A549 (cell line): ENCODE results near the gene GALT. TPM values are rescaled to one million over a fixed set of nuclear protein-coding genes. Genes with fewer than 3 reads are reported as not detected.

Experiments
- ATAC-seq, 2 experiments: fragments of 200-7000 bp in 1 of 2; fragments of >200 bp in 1 of 2; cut with Nextera tagmentation in 1 of 2; cut with Tn5 transposase in 1 of 2; 3 replicates each; pipeline versions ENCODE4 v1.8.0 to v1.9.1; 2018 to 2020; ENCODE audit warnings: mild to moderate bottlenecking in 1 of 2, moderate library complexity in 1 of 2
- CTCF ChIA-PET: fragments of 300-600 bp; sonication (Branson Sonifier 250); formaldehyde crosslinking; extraction: SDS; loops from one replicate; lab custom pipeline; 2021; ENCODE audit warnings: antibody characterized with exemption, inconsistent platforms; lab: Yijun Ruan, JAX
- POLR2A ChIA-PET: fragments of 350-600 bp; formaldehyde crosslinking; extraction: SDS; loops from one replicate; lab custom pipeline; 2021; ENCODE audit warnings: antibody characterized with exemption, inconsistent platforms; lab: Yijun Ruan, JAX
- DNase-seq, 2 experiments: peaks; one replicate each; pipeline versions ENCODE4 v3.0.0 to v3.0.0-alpha.2; 2011 to 2016; ENCODE audit warnings: low read depth in 1 of 2, low spot score in 1 of 2
- FAIRE-seq: peaks from 2 replicates; lab custom pipeline; 2011; peaks lifted over from hg19 to GRCh38; lab: Jason Lieb, UNC
- H3K27ac ChIP-seq, 2 experiments: fragments of >200 bp; sonication (Bioruptor Twin); formaldehyde crosslinking; 3 replicates each; pipeline ENCODE4 v1.5.1; 2016 to 2017
- H3K4me1 ChIP-seq: fragments of >200 bp; sonication (Bioruptor Twin); formaldehyde crosslinking; 3 replicates; pipeline ENCODE4 v1.6.1; 2016
- H3K4me2 ChIP-seq: fragments of >200 bp; sonication (Bioruptor Twin); formaldehyde crosslinking; 3 replicates; pipeline ENCODE4 v1.6.1; 2016
- H3K4me3 ChIP-seq: fragments of >200 bp; sonication (Bioruptor Twin); formaldehyde crosslinking; 3 replicates; pipeline ENCODE4 v1.5.1; 2016
- H3K9me3 ChIP-seq: fragments of >200 bp; sonication (Bioruptor Twin); formaldehyde crosslinking; 3 replicates; pipeline ENCODE4 v1.6.1; 2016
- ATOH8 ChIP-seq: fragments of 250-450 bp; sonication (Bioruptor Pico); IDR thresholded peaks from 2 replicates; pipeline ENCODE4 v1.5.0; 2020; ENCODE audit warnings: low read depth, mild to moderate bottlenecking, moderate library complexity
- BHLHE40 ChIP-seq: IDR thresholded peaks from 2 replicates; pipeline ENCODE4 v1.6.1; 2012; ENCODE audit warnings: low read depth, low read length, inconsistent platforms
- CBX8 ChIP-seq: fragments of 200-600 bp; sonication (generic); IDR thresholded peaks from 2 replicates; pipeline ENCODE4 v1.6.1; 2016
- CEBPB ChIP-seq, 2 experiments: fragments of >200 bp in 1 of 2; sonication (Bioruptor Twin) in 1 of 2; formaldehyde crosslinking in 1 of 2; IDR thresholded peaks; 2 replicates each; pipeline ENCODE4 v1.6.1; 2012 to 2016
- CTCF ChIP-seq: fragments of >200 bp; sonication (Bioruptor Twin); formaldehyde crosslinking; IDR thresholded peaks from 3 replicates; pipeline ENCODE4 v1.5.1; 2016
- FOSB ChIP-seq: fragments of 250-450 bp; sonication (Bioruptor Pico); IDR thresholded peaks from 2 replicates; pipeline ENCODE4 v1.5.0; 2020; ENCODE audit warnings: mild to moderate bottlenecking, moderate library complexity
- FOSL2 ChIP-seq, 2 experiments: fragments of 450-650 bp in 1 of 2; fragments of >200 bp in 1 of 2; sonication (Bioruptor Twin) in 1 of 2; formaldehyde crosslinking; IDR thresholded peaks; 2 replicates each; pipeline versions ENCODE4 v1.5.0 to v1.6.1; 2016 to 2020; ENCODE audit warnings: mild to moderate bottlenecking in 1 of 2, moderate library complexity in 1 of 2
- HDAC2 ChIP-seq: fragments of 200-600 bp; sonication (generic); IDR thresholded peaks from 2 replicates; pipeline ENCODE4 v1.6.1; 2016
- HMGXB4 ChIP-seq: fragments of 250-450 bp; sonication (Bioruptor Pico); IDR thresholded peaks from 2 replicates; pipeline ENCODE4 v1.5.0; 2021; ENCODE audit warnings: mild to moderate bottlenecking, moderate library complexity, borderline replicate concordance
- HOXA7 ChIP-seq: fragments of 250-450 bp; sonication (Bioruptor Pico); IDR thresholded peaks from 2 replicates; pipeline ENCODE4 v1.5.0; 2020; ENCODE audit warnings: mild to moderate bottlenecking, moderate library complexity
- MAX ChIP-seq: IDR thresholded peaks from 2 replicates; pipeline ENCODE4 v1.6.1; 2012
- MAZ ChIP-seq: fragments of 150-350 bp; IDR thresholded peaks from 2 replicates; pipeline ENCODE4 v1.6.1; 2014; ENCODE audit warnings: antibody characterized with exemption, low read depth, low read length, borderline replicate concordance
- PHF8 ChIP-seq: fragments of 200-600 bp; sonication (generic); IDR thresholded peaks from 2 replicates; pipeline ENCODE4 v1.6.1; 2016; ENCODE audit warnings: low read depth, mild to moderate bottlenecking, antibody characterized with exemption, moderate library complexity, borderline replicate concordance
- POLR2A ChIP-seq: IDR thresholded peaks from 2 replicates; pipeline ENCODE4 v1.6.1; 2012; ENCODE audit warnings: mild to moderate bottlenecking, low read length
- RAD21 ChIP-seq, 2 experiments: fragments of >200 bp in 1 of 2; sonication (Bioruptor Twin) in 1 of 2; formaldehyde crosslinking in 1 of 2; IDR thresholded peaks in 1 of 2; conservative IDR thresholded peaks in 1 of 2; 2 replicates in 1 of 2; 3 replicates in 1 of 2; pipeline ENCODE4 v1.6.1; 2012 to 2018; ENCODE audit warnings: inconsistent platforms in 1 of 2
- RCOR1 ChIP-seq: fragments of 150-350 bp; IDR thresholded peaks from 2 replicates; pipeline ENCODE4 v1.6.1; 2014; ENCODE audit warnings: antibody characterized with exemption, low read length, low read depth
- RFX5 ChIP-seq: fragments of 450-650 bp; IDR thresholded peaks from 2 replicates; pipeline ENCODE4 v1.7.1; 2014; ENCODE audit warnings: antibody characterized with exemption, mild to moderate bottlenecking, moderate library complexity
- SREBF2 ChIP-seq: fragments of 450-650 bp; IDR thresholded peaks from 2 replicates; pipeline ENCODE4 v1.6.1; 2014; ENCODE audit warnings: mild to moderate bottlenecking, moderate library complexity
- TP53 ChIP-seq: fragments of 250-450 bp; sonication (Bioruptor Pico); IDR thresholded peaks from 2 replicates; pipeline ENCODE4 v1.5.0; 2021; ENCODE audit warnings: mild to moderate bottlenecking, moderate library complexity
- USF2 ChIP-seq: fragments of 450-650 bp; IDR thresholded peaks from 2 replicates; pipeline ENCODE4 v1.6.1; 2014; ENCODE audit warnings: antibody characterized with exemption
- ZSCAN20 ChIP-seq: fragments of 250-450 bp; sonication (Bioruptor Pico); IDR thresholded peaks from 2 replicates; pipeline ENCODE4 v1.8.0; 2022; ENCODE audit warnings: mild to moderate bottlenecking, moderate library complexity
- WGBS: methylation state at CpG from one replicate; pipeline ENCODE4 v1.1.6; 2017; ENCODE audit errors: missing lambda C conversion rate; 5-methylcytosine and 5-hydroxymethylcytosine counted together
- polyA plus RNA-seq, 4 experiments: library from polyadenylated mRNA; depleted of rRNA in 3 of 4; stranded (reverse); fragments of >200 nt; fragmentation: RNase III in 1 of 4; extraction: RNeasy Plus Mini Kit Qiagen cat#74134 plus additional on column Dnase treatment in 1 of 4; gene quantifications; 2 replicates in 3 of 4; 3 replicates in 1 of 4; pipeline ENCODE4 v1.2.3, GENCODE V29; 2011 to 2017

GALT gene
- polyA plus RNA-seq, 2 of the 4 experiments (the other 2 are of a cell fraction): 19.0 to 28.4 TPM

- Histone ChIP-seq H3K27ac (peak within 1 kb of the TSS; percentile 3 to 61; a peak in 3 of 6 replicates), H3K4me2 (peak within 1 kb of the TSS; percentile 95), H3K4me3 (peak within 1 kb of the TSS; percentile 49), H3K4me1 (peaks cover 13% of the 10 kb centered on the region; the same call in 1 of the 3 replicates), H3K9me3 (no peaks in the 10 kb centered on the region)
- ChIA-PET CTCF (interaction anchor here (1.3 to 13.3 kb wide), 5 partner anchors 9 to 81 kb away, joined by 4 to 429 read pairs (median 6); partner anchors contain the start of genes DCTN3, RPP25L and SIGMAR1), POLR2A (interaction anchor here (1.2 kb wide), 1 partner anchor 8 kb away, joined by 3 read pairs; no protein-coding TSS in a partner anchor)
- DNase-seq (no peak), FAIRE-seq (no peak), ATAC-seq (peak; percentile 73 to 85)
- WGBS: 8% methylated on average over 38 of the region's 69 CpGs
- no peak for TF ChIP-seq ATOH8 (CRISPR knock-in tag)
- no peak for TF ChIP-seq TP53 (CRISPR knock-in tag)
- TF ChIP-seq PHF8: no peak
- TF ChIP-seq CEBPB (IDR thresholded peaks at IDR 0.05): no peak
- TF ChIP-seq HMGXB4: no peak
- no peak for TF ChIP-seq RFX5
- TF ChIP-seq MAX: no peak
- TF ChIP-seq CBX8: no peak
- no peak for TF ChIP-seq FOSB (CRISPR knock-in tag)
- no peak for TF ChIP-seq RAD21 (conservative IDR thresholded peaks at IDR 0.05 in 1 of 2, IDR thresholded peaks at IDR 0.05 in 1 of 2)
- TF ChIP-seq CTCF: no peak
- no peak for TF ChIP-seq ZSCAN20 (CRISPR knock-in tag)
- no peak for TF ChIP-seq SREBF2
- TF ChIP-seq USF2: no peak
- no peak for TF ChIP-seq BHLHE40
- no peak for TF ChIP-seq HDAC2
Observed at GRCh38 chr9:34628656-34629490, 17.6 kb upstream of the GALT start, which contains the start of gene ARID3C. TSS of gene ARID3C (minus strand) at chr9:34629066. CDS start at chr9:34628014, 1,052 bp downstream.

- 50% methylated on average over 5 of the region's 5 CpGs for WGBS
- FAIRE-seq (no peak), DNase-seq (no peak), ATAC-seq (peak; percentile 4 to 10; a peak in 3 of 6 replicates)
- no peak overlapping the region for H3K27ac ChIP-seq
- H3K4me1 ChIP-seq: peaks cover 13% of the 10 kb centered on the region; the same call in 1 of the 3 replicates
- CTCF ChIA-PET: interaction anchor here (0.7 to 13.3 kb wide), 6 partner anchors 9 to 187 kb away, joined by 3 to 429 read pairs (median 6); partner anchors contain the start of genes DCTN3, RPP25L and SIGMAR1
- POLR2A ChIA-PET: interaction anchor here (1.2 kb wide), 1 partner anchor 8 kb away, joined by 3 read pairs; no protein-coding TSS in a partner anchor
- peak overlapping the region; percentile 49 for H3K4me3 ChIP-seq
- TF ChIP-seq POLR2A (no peak), HOXA7 (no peak), FOSB (CRISPR knock-in tag) (no peak), RCOR1 (no peak), MAZ (no peak), CBX8 (no peak), FOSL2 (IDR thresholded peaks at IDR 0.05) (no peak), FOSL2 (CRISPR knock-in tag; IDR thresholded peaks at IDR 0.05) (no peak)
- H3K4me2 ChIP-seq: peak overlapping the region; percentile 95
- no peaks in the 10 kb centered on the region for H3K9me3 ChIP-seq
Observed at GRCh38 chr9:34629491-34629808, 17.0 kb upstream of the GALT start.
